CD4-positive, alpha-beta T cell (primary cell): ENCODE measurements around the gene KIAA0232. TPM values are rescaled to one million over a fixed set of nuclear protein-coding genes. Genes with fewer than 3 reads are reported as not detected.

Experiments
- ATAC-seq: fragments of 200-7000 bp; cut with Tn5 transposase; one replicate; pipeline ENCODE4 v1.10.0; 2022; ENCODE audit warnings: mild to moderate bottlenecking; ENCODE audit not compliant: poor library complexity
- CTCF ChIA-PET: fragments of 350-600 bp; sonication (Branson Sonifier 250); formaldehyde crosslinking; loops from one replicate; lab custom pipeline; 2021; ENCODE audit warnings: antibody characterized with exemption, inconsistent platforms; lab: Charles Lee
- POLR2A ChIA-PET: fragments of 350-600 bp; sonication (Branson Sonifier 250); formaldehyde crosslinking; loops from one replicate; lab custom pipeline; 2021; ENCODE audit warnings: antibody characterized with exemption, inconsistent platforms; lab: Charles Lee
- DNase-seq, 14 experiments: peaks; one replicate each; pipeline ENCODE4 v3.0.0-alpha.2; 2013 to 2020; ENCODE audit warnings: mixed read lengths in 2 of 14
- H3K27ac ChIP-seq, 2 donors: one replicate each; pipeline versions ENCODE4 v1.5.1 to v1.7.0; 2013; ENCODE audit warnings: low read length in 2 of 2, low read depth in 1 of 2, mild to moderate bottlenecking in 1 of 2
- H3K27me3 ChIP-seq, 2 experiments: 1 replicate in 1 of 2; 2 replicates in 1 of 2; pipeline versions ENCODE4 v1.6.1 to v1.7.0; 2013; ENCODE audit warnings: low read length in 2 of 2, control low read depth in 1 of 2, mild to moderate bottlenecking in 1 of 2, moderate library complexity in 1 of 2; ENCODE audit not compliant: insufficient read depth in 2 of 2, control insufficient read depth in 1 of 2
- H3K36me3 ChIP-seq: one replicate; pipeline ENCODE4 v1.6.1; 2013; ENCODE audit warnings: low read length, control low read depth; ENCODE audit not compliant: insufficient read depth
- H3K4me1 ChIP-seq: one replicate; pipeline ENCODE4 v1.6.1; 2013; ENCODE audit warnings: low read length, control low read depth; ENCODE audit not compliant: insufficient read depth
- H3K4me3 ChIP-seq: one replicate; pipeline ENCODE4 v1.5.1; 2013; ENCODE audit warnings: mild to moderate bottlenecking, low read length, moderate library complexity
- H3K9me3 ChIP-seq, 2 experiments: 1 replicate in 1 of 2; 2 replicates in 1 of 2; pipeline versions ENCODE4 v1.6.1 to v1.7.0; 2013; ENCODE audit warnings: low read length in 2 of 2, mild to moderate bottlenecking in 2 of 2, control low read depth in 1 of 2, moderate library complexity in 1 of 2; ENCODE audit not compliant: control insufficient read depth in 1 of 2, insufficient read depth in 1 of 2
- H3K27ac Mint-ChIP-seq: one replicate; pipeline ENCODE4 v1.8.0; 2020; ENCODE audit warnings: mixed read lengths
- H3K27me3 Mint-ChIP-seq: one replicate; pipeline ENCODE4 v1.8.0; 2021; ENCODE audit warnings: mixed read lengths
- H3K36me3 Mint-ChIP-seq: one replicate; pipeline ENCODE4 v1.8.0; 2021; ENCODE audit warnings: low read depth, mixed read lengths
- H3K4me1 Mint-ChIP-seq: one replicate; pipeline ENCODE4 v1.8.0; 2021; ENCODE audit warnings: low read depth, mixed read lengths
- H3K4me3 Mint-ChIP-seq: one replicate; pipeline ENCODE4 v1.8.0; 2020; ENCODE audit warnings: mild to moderate bottlenecking, mixed read lengths
- H3K9me3 Mint-ChIP-seq: one replicate; pipeline ENCODE4 v1.8.0; 2020; ENCODE audit warnings: mixed read lengths
- intact Hi-C, 2 experiments: fragments of 100-400 bp; cut with DNase I in 1 of 2; cut with micrococcal nuclease in 1 of 2; formaldehyde crosslinking; loops; one replicate each; pipeline versions ENCODE4 v1.15.1 to v1.9.0; 2023 to 2025; cut with DNase I, micrococcal nuclease
- total RNA-seq, 174 experiments: library from RNA in 2 of 174; stranded (reverse) in 2 of 174; gene quantifications; one replicate each; pipeline ENCODE4 v1.2.3 and lab custom pipeline; 2021 to 2026
- TF ChIP-seq, protein P1 (sequence below): fragments of 200-600 bp; IDR thresholded peaks from one replicate; pipeline ENCODE4 v1.8.0; 2022; ENCODE audit warnings: antibody characterized with exemption, mild to moderate bottlenecking

Gene KIAA0232
- total RNA-seq, 2 experiments from 2014 or later, result 15.3 to 17.8 TPM

DNA sequence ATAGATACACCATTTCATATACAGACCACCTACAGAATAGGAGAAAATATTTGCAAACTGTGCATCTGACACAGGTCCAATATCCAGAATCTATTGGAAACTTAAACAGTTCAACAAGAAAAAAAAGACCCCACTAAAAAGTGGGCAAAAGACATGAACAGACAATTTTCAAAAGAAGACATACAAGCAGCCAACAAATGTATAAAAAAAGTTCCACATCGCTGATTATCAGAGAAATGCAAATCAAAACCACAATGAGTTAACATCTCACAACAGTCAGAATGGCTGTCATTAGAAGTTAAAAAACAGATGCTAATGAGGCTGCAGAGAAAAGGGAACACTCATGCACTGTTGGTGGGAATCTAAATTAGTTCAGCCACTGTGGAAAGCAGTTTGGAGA, 36.8 kb downstream of the KIAA0232 start:
- Histone ChIP-seq H3K4me1 (no peaks in the 10 kb centered on the region), H3K9me3 (peaks cover 4 to 22% of the 10 kb centered on the region in 2 experiments), H3K36me3 (peaks cover 4% of the 10 kb centered on the region), H3K27me3 (no peaks in the 10 kb centered on the region), H3K27ac (no peak overlapping the region), H3K4me3 (no peak overlapping the region)
- ATAC-seq (no peak), DNase-seq (no peak)
- intact Hi-C loops, result no loop called here
- Mint-ChIP-seq H3K9me3 (peaks cover 8% of the 10 kb centered on the region), H3K27me3 (no peaks in the 10 kb centered on the region), H3K27ac (no peak overlapping the region), H3K36me3 (peaks cover 68% of the 10 kb centered on the region), H3K4me3 (no peak overlapping the region), H3K4me1 (peaks cover 10% of the 10 kb centered on the region)
- TF ChIP-seq, protein P1, sequence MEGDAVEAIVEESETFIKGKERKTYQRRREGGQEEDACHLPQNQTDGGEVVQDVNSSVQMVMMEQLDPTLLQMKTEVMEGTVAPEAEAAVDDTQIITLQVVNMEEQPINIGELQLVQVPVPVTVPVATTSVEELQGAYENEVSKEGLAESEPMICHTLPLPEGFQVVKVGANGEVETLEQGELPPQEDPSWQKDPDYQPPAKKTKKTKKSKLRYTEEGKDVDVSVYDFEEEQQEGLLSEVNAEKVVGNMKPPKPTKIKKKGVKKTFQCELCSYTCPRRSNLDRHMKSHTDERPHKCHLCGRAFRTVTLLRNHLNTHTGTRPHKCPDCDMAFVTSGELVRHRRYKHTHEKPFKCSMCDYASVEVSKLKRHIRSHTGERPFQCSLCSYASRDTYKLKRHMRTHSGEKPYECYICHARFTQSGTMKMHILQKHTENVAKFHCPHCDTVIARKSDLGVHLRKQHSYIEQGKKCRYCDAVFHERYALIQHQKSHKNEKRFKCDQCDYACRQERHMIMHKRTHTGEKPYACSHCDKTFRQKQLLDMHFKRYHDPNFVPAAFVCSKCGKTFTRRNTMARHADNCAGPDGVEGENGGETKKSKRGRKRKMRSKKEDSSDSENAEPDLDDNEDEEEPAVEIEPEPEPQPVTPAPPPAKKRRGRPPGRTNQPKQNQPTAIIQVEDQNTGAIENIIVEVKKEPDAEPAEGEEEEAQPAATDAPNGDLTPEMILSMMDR, result no peak
- ChIA-PET POLR2A (no interaction called here), CTCF (no interaction called here)

DNA sequence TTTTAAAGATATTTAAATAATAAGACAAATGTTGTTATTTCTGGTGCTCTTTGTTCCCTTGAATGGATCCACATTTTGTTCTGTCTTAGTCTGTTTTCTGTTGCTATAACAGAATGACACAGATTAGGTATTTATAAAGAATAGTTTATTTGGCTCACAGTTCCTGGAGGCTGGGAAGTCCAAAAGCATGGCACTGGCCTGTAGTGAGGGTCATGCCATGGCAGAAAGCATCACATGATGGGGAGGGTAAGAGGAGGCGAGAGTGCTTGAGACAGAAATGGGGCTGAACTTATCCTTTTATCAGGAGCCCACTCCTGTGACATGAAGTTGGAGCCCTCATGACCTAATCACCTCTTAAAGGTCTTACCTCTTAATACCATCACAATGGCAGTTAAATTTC, 38.2 kb downstream of the KIAA0232 start:
- Mint-ChIP-seq H3K36me3 (peaks cover 75% of the 10 kb centered on the region), H3K4me3 (no peak overlapping the region), H3K27me3 (no peaks in the 10 kb centered on the region), H3K27ac (no peak overlapping the region), H3K4me1 (peaks cover 3% of the 10 kb centered on the region), H3K9me3 (peaks cover 8% of the 10 kb centered on the region)
- Histone ChIP-seq H3K4me3 (no peak overlapping the region), H3K36me3 (peaks cover 14% of the 10 kb centered on the region), H3K4me1 (no peaks in the 10 kb centered on the region), H3K27ac (no peak overlapping the region), H3K9me3 (peaks cover 4 to 22% of the 10 kb centered on the region in 2 experiments), H3K27me3 (no peaks in the 10 kb centered on the region)
- DNase-seq, result no peak
- TF ChIP-seq, protein P1, result no peak
- ChIA-PET POLR2A (no interaction called here), CTCF (no interaction called here)
- intact Hi-C loops, result no loop called here
- ATAC-seq, result no peak

- Mint-ChIP-seq H3K27me3 (no peaks in the 10 kb centered on the region), H3K27ac (no peak overlapping the region), H3K4me1 (peaks cover 9% of the 10 kb centered on the region), H3K4me3 (no peak overlapping the region), H3K36me3 (peaks cover 73% of the 10 kb centered on the region), H3K9me3 (peaks cover 1% of the 10 kb centered on the region)
- Histone ChIP-seq H3K36me3 (peaks cover 25% of the 10 kb centered on the region), H3K27me3 (no peaks in the 10 kb centered on the region), H3K4me3 (no peak overlapping the region), H3K27ac (no peak overlapping the region), H3K9me3 (peaks cover 0 to 18% of the 10 kb centered on the region in 2 experiments), H3K4me1 (no peaks in the 10 kb centered on the region)
- CTCF ChIA-PET, result no interaction called here
- ATAC-seq (no peak), DNase-seq (no peak)
- intact Hi-C loops, result no loop called here
- POLR2A ChIA-PET, result no interaction called here
- TF ChIP-seq, protein P1, result no peak
These were observed 41.5 kb downstream of the KIAA0232 start for GRCh38 chr4:6824071-6824470.
